ENCODE data around the gene CRKL.
A peak's percentile ranks its signal among the peaks of the same experiment; 100 is the strongest.

CRKL gene

GRCh38 chr22:20981787-20982562, 64.8 kb downstream of the CRKL start, which contains the start of gene LZTR1 (continued):
- TF ChIP-seq, protein P1, sequence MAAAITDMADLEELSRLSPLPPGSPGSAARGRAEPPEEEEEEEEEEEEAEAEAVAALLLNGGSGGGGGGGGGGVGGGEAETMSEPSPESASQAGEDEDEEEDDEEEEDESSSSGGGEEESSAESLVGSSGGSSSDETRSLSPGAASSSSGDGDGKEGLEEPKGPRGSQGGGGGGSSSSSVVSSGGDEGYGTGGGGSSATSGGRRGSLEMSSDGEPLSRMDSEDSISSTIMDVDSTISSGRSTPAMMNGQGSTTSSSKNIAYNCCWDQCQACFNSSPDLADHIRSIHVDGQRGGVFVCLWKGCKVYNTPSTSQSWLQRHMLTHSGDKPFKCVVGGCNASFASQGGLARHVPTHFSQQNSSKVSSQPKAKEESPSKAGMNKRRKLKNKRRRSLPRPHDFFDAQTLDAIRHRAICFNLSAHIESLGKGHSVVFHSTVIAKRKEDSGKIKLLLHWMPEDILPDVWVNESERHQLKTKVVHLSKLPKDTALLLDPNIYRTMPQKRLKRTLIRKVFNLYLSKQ (tag by site-specific recombination; IDR thresholded peaks at IDR 0.05; ENCODE audit: borderline replicate concordance): no peak
- TF ChIP-seq ZNF155 (tag by site-specific recombination; IDR thresholded peaks at IDR 0.05): no peak
- no peak for TF ChIP-seq ZNF184 (tag by site-specific recombination; IDR thresholded peaks at IDR 0.05)
- no peak for TF ChIP-seq ZNF776 (tag by site-specific recombination; IDR thresholded peaks at IDR 0.05; ENCODE audit: borderline replicate concordance)
- TF ChIP-seq ZNF2 (tag by site-specific recombination; IDR thresholded peaks at IDR 0.05): peak; percentile 93
- TF ChIP-seq ZNF501 (tag by site-specific recombination; IDR thresholded peaks at IDR 0.05): peak; percentile 98
- TF ChIP-seq SETDB1 (IDR thresholded peaks at IDR 0.05; ENCODE audit: insufficient read length, low read length): no peak
- TF ChIP-seq ZNF423 (tag by site-specific recombination; IDR thresholded peaks at IDR 0.05): no peak
- TF ChIP-seq ZSCAN30 (tag by site-specific recombination; IDR thresholded peaks at IDR 0.05): peak; percentile 88
- TF ChIP-seq ZNF514 (tag by site-specific recombination; IDR thresholded peaks at IDR 0.05): no peak
- no peak for TF ChIP-seq PRDM1 (tag by site-specific recombination; IDR thresholded peaks at IDR 0.05)
- no peak for TF ChIP-seq ZNF37A (tag by site-specific recombination; IDR thresholded peaks at IDR 0.05)
- 0 out of 2 replicates have a peak, but pooled peaks have one; percentile 72 for TF ChIP-seq MZF1 (tag by site-specific recombination; IDR thresholded peaks at IDR 0.05; ENCODE audit: borderline replicate concordance)
- TF ChIP-seq WT1 (tag by site-specific recombination; IDR thresholded peaks at IDR 0.05): 0 out of 2 replicates have a peak, but pooled peaks have one; percentile 59
- TF ChIP-seq, protein P2, sequence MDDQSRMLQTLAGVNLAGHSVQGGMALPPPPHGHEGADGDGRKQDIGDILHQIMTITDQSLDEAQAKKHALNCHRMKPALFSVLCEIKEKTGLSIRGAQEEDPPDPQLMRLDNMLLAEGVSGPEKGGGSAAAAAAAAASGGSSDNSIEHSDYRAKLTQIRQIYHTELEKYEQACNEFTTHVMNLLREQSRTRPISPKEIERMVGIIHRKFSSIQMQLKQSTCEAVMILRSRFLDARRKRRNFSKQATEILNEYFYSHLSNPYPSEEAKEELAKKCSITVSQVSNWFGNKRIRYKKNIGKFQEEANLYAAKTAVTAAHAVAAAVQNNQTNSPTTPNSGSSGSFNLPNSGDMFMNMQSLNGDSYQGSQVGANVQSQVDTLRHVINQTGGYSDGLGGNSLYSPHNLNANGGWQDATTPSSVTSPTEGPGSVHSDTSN (CRISPR knock-in tag; IDR thresholded peaks at IDR 0.05): peak; percentile 96
- TF ChIP-seq, protein P3, sequence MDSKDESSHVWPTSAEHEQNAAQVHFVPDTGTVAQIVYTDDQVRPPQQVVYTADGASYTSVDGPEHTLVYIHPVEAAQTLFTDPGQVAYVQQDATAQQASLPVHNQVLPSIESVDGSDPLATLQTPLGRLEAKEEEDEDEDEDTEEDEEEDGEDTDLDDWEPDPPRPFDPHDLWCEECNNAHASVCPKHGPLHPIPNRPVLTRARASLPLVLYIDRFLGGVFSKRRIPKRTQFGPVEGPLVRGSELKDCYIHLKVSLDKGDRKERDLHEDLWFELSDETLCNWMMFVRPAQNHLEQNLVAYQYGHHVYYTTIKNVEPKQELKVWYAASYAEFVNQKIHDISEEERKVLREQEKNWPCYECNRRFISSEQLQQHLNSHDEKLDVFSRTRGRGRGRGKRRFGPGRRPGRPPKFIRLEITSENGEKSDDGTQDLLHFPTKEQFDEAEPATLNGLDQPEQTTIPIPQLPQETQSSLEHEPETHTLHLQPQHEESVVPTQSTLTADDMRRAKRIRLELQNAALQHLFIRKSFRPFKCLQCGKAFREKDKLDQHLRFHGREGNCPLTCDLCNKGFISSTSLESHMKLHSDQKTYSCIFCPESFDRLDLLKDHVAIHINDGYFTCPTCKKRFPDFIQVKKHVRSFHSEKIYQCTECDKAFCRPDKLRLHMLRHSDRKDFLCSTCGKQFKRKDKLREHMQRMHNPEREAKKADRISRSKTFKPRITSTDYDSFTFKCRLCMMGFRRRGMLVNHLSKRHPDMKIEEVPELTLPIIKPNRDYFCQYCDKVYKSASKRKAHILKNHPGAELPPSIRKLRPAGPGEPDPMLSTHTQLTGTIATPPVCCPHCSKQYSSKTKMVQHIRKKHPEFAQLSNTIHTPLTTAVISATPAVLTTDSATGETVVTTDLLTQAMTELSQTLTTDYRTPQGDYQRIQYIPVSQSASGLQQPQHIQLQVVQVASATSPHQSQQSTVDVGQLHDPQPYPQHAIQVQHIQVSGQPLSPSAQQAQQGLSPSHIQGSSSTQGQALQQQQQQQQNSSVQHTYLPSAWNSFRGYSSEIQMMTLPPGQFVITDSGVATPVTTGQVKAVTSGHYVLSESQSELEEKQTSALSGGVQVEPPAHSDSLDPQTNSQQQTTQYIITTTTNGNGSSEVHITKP (tag by site-specific recombination; IDR thresholded peaks at IDR 0.05): peak; percentile 60
- TF ChIP-seq ZNF394 (tag by site-specific recombination; IDR thresholded peaks at IDR 0.05; ENCODE audit: borderline replicate concordance): peak; percentile 64; the same call in 1 of the 2 replicates
- no peak for TF ChIP-seq TCF7L2 (IDR thresholded peaks at IDR 0.05; ENCODE audit: borderline replicate concordance, low read depth, low read length)
- no peak for TF ChIP-seq TSHZ1 (tag by site-specific recombination; IDR thresholded peaks at IDR 0.05; ENCODE audit: borderline replicate concordance)
- no peak for TF ChIP-seq BCL11A (tag by site-specific recombination; IDR thresholded peaks at IDR 0.05; ENCODE audit: low read depth)
- peak; percentile 77 for TF ChIP-seq KLF16 (tag by site-specific recombination; IDR thresholded peaks at IDR 0.05)
- TF ChIP-seq ZNF623 (tag by site-specific recombination; IDR thresholded peaks at IDR 0.05): no peak
- no peak for TF ChIP-seq ZNF548 (tag by site-specific recombination; IDR thresholded peaks at IDR 0.05)
- 0 out of 2 replicates have a peak, but pooled peaks have one; percentile 74 for TF ChIP-seq ZNF391 (tag by site-specific recombination; IDR thresholded peaks at IDR 0.05; ENCODE audit: borderline replicate concordance, low read depth)
- TF ChIP-seq ZNF626 (tag by site-specific recombination; IDR thresholded peaks at IDR 0.05): no peak
- TF ChIP-seq ZNF843 (tag by site-specific recombination; IDR thresholded peaks at IDR 0.05): peak; percentile 78; the same call in 1 of the 2 replicates
- no peak for TF ChIP-seq ZNF558 (tag by site-specific recombination; IDR thresholded peaks at IDR 0.05)
- TF ChIP-seq ZFHX2 (tag by site-specific recombination; conservative IDR thresholded peaks at IDR 0.05): peak; percentile 83
- TF ChIP-seq ZFP69B (tag by site-specific recombination; IDR thresholded peaks at IDR 0.05): 0 out of 2 replicates have a peak, but pooled peaks have one; percentile 10
- TF ChIP-seq ZNF335 (tag by site-specific recombination; conservative IDR thresholded peaks at IDR 0.05): peak; percentile 99
- TF ChIP-seq TRIM28 (IDR thresholded peaks at IDR 0.05; ENCODE audit: borderline replicate concordance, low read length): no peak

Data from HEK293 (cell line).